ENCODE measurements around the gene SMYD1. TPM values are rescaled to one million over a fixed set of nuclear protein-coding genes. Genes with fewer than 3 reads are reported as not detected.

The SMYD1 gene
- total RNA-seq, 1 experiment from 2014 or later: not detected

GRCh38 chr2:88027697-88028389 lies 39.8 kb upstream of the SMYD1 start:
- POLR2A ChIA-PET (ENCODE audit: unreplicated experiment): no interaction called here

DNA sequence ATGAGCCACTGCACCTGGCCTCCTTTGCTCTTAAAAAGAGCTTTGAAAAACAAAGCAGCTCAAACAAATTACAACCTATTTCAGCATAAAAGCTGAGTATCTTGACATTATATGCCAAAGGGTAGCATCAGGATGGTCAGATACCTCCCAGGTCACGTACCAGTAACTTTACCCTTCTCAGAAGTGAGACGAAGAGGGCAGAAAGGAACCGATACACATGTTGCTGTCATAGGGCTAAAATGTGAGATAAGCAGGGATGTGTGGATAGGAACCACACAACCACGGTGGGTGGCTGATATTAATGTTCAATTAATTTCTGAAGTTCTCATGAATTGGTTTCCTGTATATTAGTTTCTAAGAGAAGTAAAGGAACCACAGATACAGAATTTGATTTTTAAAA lies 38.7 kb upstream of the SMYD1 start:
- Histone ChIP-seq H3F3A (ENCODE audit: insufficient read depth, low read depth) (no peaks in the 10 kb centered on the region), H3K4me2 (no peak overlapping the region), H3K9me2 (ENCODE audit: insufficient read depth) (0 out of 2 replicates have a peak, but pooled peaks cover 4% of the 10 kb centered on the region), H3K36me3 (ENCODE audit: low read depth) (peaks cover 12% of the 10 kb centered on the region), H3K4me1 (replicated peaks; ENCODE audit: insufficient read depth) (no peaks in the 10 kb centered on the region), H4K20me1 (ENCODE audit: insufficient read depth) (no peaks in the 10 kb centered on the region), H3K79me2 (ENCODE audit: low read depth) (no peaks in the 10 kb centered on the region), H2AFZ (no peak overlapping the region), H3K27ac (no peak overlapping the region), H3K4me3 (no peak overlapping the region), H3K9me3 (ENCODE audit: insufficient read depth, low read depth) (no peaks in the 10 kb centered on the region), H3K27me3 (ENCODE audit: insufficient read depth, low read depth) (no peaks in the 10 kb centered on the region)
- POLR2A ChIA-PET (ENCODE audit: unreplicated experiment): interaction anchor here (0.7 kb wide), 1 partner anchor 20 kb away, joined by 9 read pairs; no protein-coding TSS in a partner anchor
- TF ChIP-seq CTCF (conservative IDR thresholded peaks at IDR 0.05): no peak
- TF ChIP-seq EZH2 (IDR thresholded peaks at IDR 0.05; ENCODE audit: low read depth): no peak
- CTCF ChIA-PET: no interaction called here
- no peak for DNase-seq
- BruUV-seq (replicated peaks): no TSS peak
- intact Hi-C loops (cut with micrococcal nuclease; ENCODE audit: unreplicated experiment): no loop called here

More at GRCh38 chr2:88027697-88028389, 39.8 kb upstream of the SMYD1 start:
- Histone ChIP-seq H3K9me2 (ENCODE audit: insufficient read depth) (0 out of 2 replicates have a peak, but pooled peaks cover 4% of the 10 kb centered on the region), H2AFZ (no peak overlapping the region), H3K4me3 (no peak overlapping the region), H3K4me1 (replicated peaks; ENCODE audit: insufficient read depth) (no peaks in the 10 kb centered on the region), H3K27me3 (ENCODE audit: insufficient read depth, low read depth) (no peaks in the 10 kb centered on the region), H3K79me2 (ENCODE audit: low read depth) (no peaks in the 10 kb centered on the region), H3K9me3 (ENCODE audit: insufficient read depth, low read depth) (no peaks in the 10 kb centered on the region), H4K20me1 (ENCODE audit: insufficient read depth) (no peaks in the 10 kb centered on the region), H3K36me3 (ENCODE audit: low read depth) (peaks cover 12% of the 10 kb centered on the region), H3K4me2 (no peak overlapping the region), H3K27ac (no peak overlapping the region), H3F3A (ENCODE audit: insufficient read depth, low read depth) (no peaks in the 10 kb centered on the region)
- DNase-seq: no peak
- CTCF ChIA-PET: no interaction called here
- TSS peak; percentile 51 for BruUV-seq (replicated peaks)
- TF ChIP-seq EZH2 (IDR thresholded peaks at IDR 0.05; ENCODE audit: low read depth) (no peak), CTCF (conservative IDR thresholded peaks at IDR 0.05) (no peak)
- intact Hi-C loops (cut with micrococcal nuclease; ENCODE audit: unreplicated experiment): no loop called here

DNA sequence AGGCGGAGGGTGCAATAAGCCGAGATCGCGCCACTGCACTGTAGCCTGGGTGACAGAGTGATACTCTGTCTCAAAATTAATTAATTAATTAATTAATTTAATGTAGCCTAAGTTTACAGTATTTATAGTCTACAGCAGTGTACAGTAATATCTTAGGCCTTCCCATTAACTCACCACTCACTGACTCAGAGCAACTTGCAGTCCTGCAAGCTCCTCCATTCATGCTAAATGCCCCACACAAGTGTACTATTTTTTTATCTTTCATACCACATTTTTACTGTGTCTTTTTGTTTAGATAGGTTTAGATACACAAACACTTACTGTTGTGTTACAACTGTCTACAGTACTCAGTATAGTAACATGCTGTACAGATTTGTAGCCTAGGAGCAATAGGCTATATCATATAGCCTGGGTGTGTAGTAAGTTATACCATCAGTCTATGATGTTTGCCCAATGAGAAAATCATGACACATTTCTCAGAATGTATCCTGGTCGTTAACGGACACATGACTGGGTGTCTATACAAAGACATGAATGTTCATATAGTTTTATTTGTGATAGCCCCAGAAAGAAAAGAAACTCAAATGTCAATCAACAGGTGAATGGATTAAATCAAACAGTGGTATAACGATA lies 35.4 kb upstream of the SMYD1 start:
- intact Hi-C loops (cut with micrococcal nuclease; ENCODE audit: unreplicated experiment): no loop called here
- CTCF ChIA-PET: no interaction called here
- no peak overlapping the region for H3K4me2 ChIP-seq

More for the DNA sequence above, 35.4 kb upstream of the SMYD1 start:
- Histone ChIP-seq H3K27ac (no peak overlapping the region), H4K20me1 (ENCODE audit: insufficient read depth) (no peaks in the 10 kb centered on the region), H3F3A (ENCODE audit: insufficient read depth, low read depth) (peaks cover 5% of the 10 kb centered on the region; the same call in 1 of the 2 replicates), H3K4me1 (replicated peaks; ENCODE audit: insufficient read depth) (no peaks in the 10 kb centered on the region), H3K9me2 (ENCODE audit: insufficient read depth) (no peaks in the 10 kb centered on the region), H3K79me2 (ENCODE audit: low read depth) (no peaks in the 10 kb centered on the region), H3K9me3 (ENCODE audit: insufficient read depth, low read depth) (no peaks in the 10 kb centered on the region; the same call in 1 of the 2 replicates), H3K4me3 (no peak overlapping the region), H3K27me3 (ENCODE audit: insufficient read depth, low read depth) (no peaks in the 10 kb centered on the region), H3K36me3 (ENCODE audit: low read depth) (peaks cover 33% of the 10 kb centered on the region), H2AFZ (no peak overlapping the region)
- POLR2A ChIA-PET (ENCODE audit: unreplicated experiment): no interaction called here
- TF ChIP-seq CTCF (conservative IDR thresholded peaks at IDR 0.05) (no peak), EZH2 (IDR thresholded peaks at IDR 0.05; ENCODE audit: low read depth) (no peak)
- no TSS peak for BruUV-seq (replicated peaks)
- DNase-seq: no peak
